ENCODE measurements around the gene RPTOR.

The RPTOR gene

GRCh38 chr17:80774643-80775281 lies 230.1 kb downstream of the RPTOR start:
- no peak for TF ChIP-seq ZFP30 (CRISPR knock-in tag; IDR thresholded peaks at IDR 0.05)
- ATAC-seq, result no peak

DNA sequence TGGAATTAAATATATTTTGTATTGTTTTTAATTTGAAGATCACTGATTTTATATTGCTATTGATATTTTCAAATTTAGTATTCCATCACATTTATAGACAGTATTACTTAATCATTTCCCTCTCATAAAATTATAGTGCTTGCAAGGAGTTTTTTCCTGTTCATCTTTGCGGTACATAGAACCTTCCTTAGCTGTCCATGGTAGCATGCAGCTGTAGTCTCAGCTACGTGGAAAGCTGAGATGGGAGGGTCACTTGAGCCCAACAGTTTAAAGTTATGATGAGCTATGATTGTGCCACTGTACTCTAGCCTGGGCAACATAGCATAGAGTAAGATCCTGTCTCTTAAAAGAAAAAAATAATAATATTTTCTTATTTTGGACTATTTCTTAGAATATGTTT lies 231.2 kb downstream of the RPTOR start:
- ATAC-seq, result no peak
- no peak for TF ChIP-seq TOX (CRISPR knock-in tag; IDR thresholded peaks at IDR 0.05; ENCODE audit: borderline replicate concordance)
- TF ChIP-seq, protein P1, sequence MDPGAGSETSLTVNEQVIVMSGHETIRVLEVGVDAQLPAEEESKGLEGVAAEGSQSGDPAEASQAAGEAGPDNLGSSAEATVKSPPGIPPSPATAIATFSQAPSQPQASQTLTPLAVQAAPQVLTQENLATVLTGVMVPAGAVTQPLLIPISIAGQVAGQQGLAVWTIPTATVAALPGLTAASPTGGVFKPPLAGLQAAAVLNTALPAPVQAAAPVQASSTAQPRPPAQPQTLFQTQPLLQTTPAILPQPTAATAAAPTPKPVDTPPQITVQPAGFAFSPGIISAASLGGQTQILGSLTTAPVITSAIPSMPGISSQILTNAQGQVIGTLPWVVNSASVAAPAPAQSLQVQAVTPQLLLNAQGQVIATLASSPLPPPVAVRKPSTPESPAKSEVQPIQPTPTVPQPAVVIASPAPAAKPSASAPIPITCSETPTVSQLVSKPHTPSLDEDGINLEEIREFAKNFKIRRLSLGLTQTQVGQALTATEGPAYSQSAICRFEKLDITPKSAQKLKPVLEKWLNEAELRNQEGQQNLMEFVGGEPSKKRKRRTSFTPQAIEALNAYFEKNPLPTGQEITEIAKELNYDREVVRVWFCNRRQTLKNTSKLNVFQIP (CRISPR knock-in tag; IDR thresholded peaks at IDR 0.05; ENCODE audit: borderline replicate concordance, low read depth), result no peak
- no peak for TF ChIP-seq ZNF8 (CRISPR knock-in tag; IDR thresholded peaks at IDR 0.05)
- TF ChIP-seq TSHZ2 (CRISPR knock-in tag; IDR thresholded peaks at IDR 0.05), result no peak
- TF ChIP-seq, protein P2, sequence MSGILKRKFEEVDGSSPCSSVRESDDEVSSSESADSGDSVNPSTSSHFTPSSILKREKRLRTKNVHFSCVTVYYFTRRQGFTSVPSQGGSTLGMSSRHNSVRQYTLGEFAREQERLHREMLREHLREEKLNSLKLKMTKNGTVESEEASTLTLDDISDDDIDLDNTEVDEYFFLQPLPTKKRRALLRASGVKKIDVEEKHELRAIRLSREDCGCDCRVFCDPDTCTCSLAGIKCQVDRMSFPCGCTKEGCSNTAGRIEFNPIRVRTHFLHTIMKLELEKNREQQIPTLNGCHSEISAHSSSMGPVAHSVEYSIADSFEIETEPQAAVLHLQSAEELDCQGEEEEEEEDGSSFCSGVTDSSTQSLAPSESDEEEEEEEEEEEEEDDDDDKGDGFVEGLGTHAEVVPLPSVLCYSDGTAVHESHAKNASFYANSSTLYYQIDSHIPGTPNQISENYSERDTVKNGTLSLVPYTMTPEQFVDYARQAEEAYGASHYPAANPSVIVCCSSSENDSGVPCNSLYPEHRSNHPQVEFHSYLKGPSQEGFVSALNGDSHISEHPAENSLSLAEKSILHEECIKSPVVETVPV (CRISPR knock-in tag; IDR thresholded peaks at IDR 0.05), result no peak
- TF ChIP-seq RARB (CRISPR knock-in tag; IDR thresholded peaks at IDR 0.05), result no peak
- no peak for TF ChIP-seq CSDC2 (CRISPR knock-in tag; IDR thresholded peaks at IDR 0.05)
- TF ChIP-seq ISL1 (CRISPR knock-in tag; IDR thresholded peaks at IDR 0.05), result no peak

- no peak for ATAC-seq
- TF ChIP-seq BACH2 (CRISPR knock-in tag; IDR thresholded peaks at IDR 0.05; ENCODE audit: borderline replicate concordance) (no peak), ZFP30 (CRISPR knock-in tag; IDR thresholded peaks at IDR 0.05) (no peak), ZC3H10 (CRISPR knock-in tag; IDR thresholded peaks at IDR 0.05) (no peak), ISL1 (CRISPR knock-in tag; IDR thresholded peaks at IDR 0.05) (no peak), TCF4 (CRISPR knock-in tag; IDR thresholded peaks at IDR 0.05; ENCODE audit: borderline replicate concordance) (no peak), ARNTL (CRISPR knock-in tag; IDR thresholded peaks at IDR 0.05; ENCODE audit: borderline replicate concordance, low read depth) (no peak), PATZ1 (CRISPR knock-in tag; IDR thresholded peaks at IDR 0.05; ENCODE audit: borderline replicate concordance) (no peak), ZNF8 (CRISPR knock-in tag; IDR thresholded peaks at IDR 0.05) (no peak), TOX (CRISPR knock-in tag; IDR thresholded peaks at IDR 0.05; ENCODE audit: borderline replicate concordance) (no peak), PPARA (CRISPR knock-in tag; IDR thresholded peaks at IDR 0.05; ENCODE audit: borderline replicate concordance) (no peak), OSR1 (CRISPR knock-in tag; IDR thresholded peaks at IDR 0.05) (no peak), ZNF565 (CRISPR knock-in tag; conservative IDR thresholded peaks at IDR 0.05; ENCODE audit: low read depth) (no peak), RARB (CRISPR knock-in tag; IDR thresholded peaks at IDR 0.05) (no peak), ZFP3 (CRISPR knock-in tag; IDR thresholded peaks at IDR 0.05) (no peak)
These were observed 232.6 kb downstream of the RPTOR start for GRCh38 chr17:80777274-80777673.

DNA sequence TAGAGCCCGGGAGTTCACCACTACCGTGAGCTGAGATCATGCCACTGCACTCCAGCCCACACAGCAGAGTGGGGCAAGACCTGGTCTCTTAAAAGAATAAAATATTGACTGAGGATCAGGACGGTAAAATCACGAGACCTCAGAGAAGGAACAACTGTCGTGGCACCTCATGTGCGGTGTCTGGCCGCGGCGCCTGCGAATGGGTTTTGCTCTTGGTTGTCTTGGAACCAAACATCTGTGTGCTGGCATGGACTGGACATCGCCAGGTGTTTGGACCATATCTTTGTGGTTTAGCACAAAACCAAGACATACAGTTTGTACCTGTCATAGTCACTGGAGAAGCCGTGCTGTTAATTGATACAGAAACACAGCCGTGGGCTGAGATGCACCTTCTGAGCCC lies 234.1 kb downstream of the RPTOR start:
- TF ChIP-seq GLIS3 (CRISPR knock-in tag; IDR thresholded peaks at IDR 0.05), result no peak
- TF ChIP-seq ZNF565 (CRISPR knock-in tag; conservative IDR thresholded peaks at IDR 0.05; ENCODE audit: low read depth), result no peak
- no peak for TF ChIP-seq SNAI2 (CRISPR knock-in tag; IDR thresholded peaks at IDR 0.05)
- TF ChIP-seq ZFP3 (CRISPR knock-in tag; IDR thresholded peaks at IDR 0.05), result no peak
- TF ChIP-seq, protein P2 (CRISPR knock-in tag; IDR thresholded peaks at IDR 0.05), result no peak
- no peak for TF ChIP-seq OSR1 (CRISPR knock-in tag; IDR thresholded peaks at IDR 0.05)
- no peak for TF ChIP-seq TOX (CRISPR knock-in tag; IDR thresholded peaks at IDR 0.05; ENCODE audit: borderline replicate concordance)
- TF ChIP-seq, protein P1 (CRISPR knock-in tag; IDR thresholded peaks at IDR 0.05; ENCODE audit: borderline replicate concordance, low read depth), result no peak
- no peak for TF ChIP-seq CSDC2 (CRISPR knock-in tag; IDR thresholded peaks at IDR 0.05)
- no peak for TF ChIP-seq TCF4 (CRISPR knock-in tag; IDR thresholded peaks at IDR 0.05; ENCODE audit: borderline replicate concordance)
- TF ChIP-seq ZNF8 (CRISPR knock-in tag; IDR thresholded peaks at IDR 0.05), result no peak
- no peak for TF ChIP-seq ZC3H10 (CRISPR knock-in tag; IDR thresholded peaks at IDR 0.05)

More for the DNA sequence above, 234.1 kb downstream of the RPTOR start:
- no peak for ATAC-seq

Measured in SK-N-SH treated with all-trans-retinoic acid at 6 μM for 48 hours (cell line).